SK-N-SH (cell line): Measurements from ENCODE around the gene EEA1. TPM values are rescaled to one million over a fixed set of nuclear protein-coding genes. Genes with fewer than 3 reads are reported as not detected.

Experiments
- CTCF ChIA-PET: fragments of 300-600, 350-600 bp; formaldehyde crosslinking; extraction: SDS; loops from one replicate; lab custom pipeline; 2021; lab: Yijun Ruan, JAX
- POLR2A ChIA-PET: fragments of 350-600 bp; sonication (Branson Sonifier 250); formaldehyde crosslinking; extraction: SDS; loops from one replicate; lab custom pipeline; 2020; ENCODE audit warnings: antibody characterized with exemption, inconsistent platforms; lab: Yijun Ruan, JAX
- DNase-seq: peaks from one replicate; pipeline ENCODE4 v3.0.0; 2012
- H2AFZ ChIP-seq: fragments of 200-600 bp; sonication (generic); 2 replicates; pipeline ENCODE4 v1.8.1; 2016; ENCODE audit warnings: antibody characterized with exemption, mild to moderate bottlenecking, low read depth
- H3F3A ChIP-seq: fragments of 200-600 bp; sonication (generic); replicated peaks from 2 replicates; pipeline ENCODE3; 2016; ENCODE audit warnings: antibody characterized with exemption, mild to moderate bottlenecking; ENCODE audit not compliant: insufficient read depth
- H3K27ac ChIP-seq, 2 experiments: fragments of 200-500 bp in 1 of 2; fragments of 200-600 bp in 1 of 2; sonication (Bioruptor generic) in 1 of 2; sonication (generic), shearing (Covaris generic) in 1 of 2; 2 replicates each; pipeline versions ENCODE4 v1.5.1 to v1.6.1; 2014 to 2016; ENCODE audit warnings: low read depth in 2 of 2, inconsistent platforms in 1 of 2, low read length in 1 of 2, mild to moderate bottlenecking in 1 of 2, mixed read lengths in 1 of 2
- H3K27me3 ChIP-seq: fragments of 200-600 bp; sonication (generic), shearing (Covaris generic); 2 replicates; pipeline ENCODE4 v1.6.1; 2016; ENCODE audit warnings: mixed run types; ENCODE audit not compliant: insufficient read depth
- H3K36me3 ChIP-seq, 2 experiments: fragments of 200-500 bp in 1 of 2; fragments of 200-600 bp in 1 of 2; sonication (Bioruptor generic) in 1 of 2; sonication (generic) in 1 of 2; replicated peaks in 1 of 2; 2 replicates each; pipeline versions ENCODE3 to v1.5.1; 2014 to 2016; ENCODE audit warnings: low read length in 1 of 2, mild to moderate bottlenecking in 1 of 2; ENCODE audit not compliant: insufficient read depth in 2 of 2, control insufficient read depth in 1 of 2
- H3K4me1 ChIP-seq, 2 experiments: fragments of 200-500 bp in 1 of 2; fragments of 200-600 bp in 1 of 2; sonication (Bioruptor generic) in 1 of 2; sonication (generic), shearing (Covaris generic) in 1 of 2; 2 replicates each; pipeline versions ENCODE4 v1.5.1 to v1.6.1; 2014 to 2016; ENCODE audit warnings: low read depth in 1 of 2, low read length in 1 of 2, mixed run types in 1 of 2; ENCODE audit not compliant: insufficient read depth in 2 of 2, control insufficient read depth in 1 of 2
- H3K4me2 ChIP-seq: fragments of 200-600 bp; sonication (generic), shearing (Covaris generic); 2 replicates; pipeline ENCODE4 v1.6.1; 2017; ENCODE audit warnings: mixed run types
- H3K4me3 ChIP-seq, 2 experiments: fragments of 200-500 bp in 1 of 2; fragments of 200-600 bp in 1 of 2; sonication (Bioruptor generic) in 1 of 2; sonication (generic), shearing (Covaris generic) in 1 of 2; 2 replicates each; pipeline versions ENCODE4 v1.5.1 to v1.8.1; 2014 to 2016; ENCODE audit warnings: low read depth in 2 of 2, inconsistent platforms in 1 of 2, low read length in 1 of 2, mild to moderate bottlenecking in 1 of 2, mixed read lengths in 1 of 2, moderate library complexity in 1 of 2
- H3K79me2 ChIP-seq: fragments of 200-600 bp; sonication (generic); 2 replicates; pipeline ENCODE4 v1.8.1; 2017; ENCODE audit warnings: mild to moderate bottlenecking; ENCODE audit not compliant: insufficient read depth
- H3K9ac ChIP-seq: fragments of 200-600 bp; sonication (generic); 2 replicates; pipeline ENCODE4 v1.6.1; 2017; ENCODE audit warnings: mixed run types
- H3K9me2 ChIP-seq: fragments of 200-600 bp; sonication (generic); 2 replicates; pipeline ENCODE4 v1.6.1; 2017; ENCODE audit warnings: mixed run types
- H3K9me3 ChIP-seq: fragments of 200-600 bp; sonication (generic); 2 replicates; pipeline ENCODE4 v1.6.1; 2017; ENCODE audit warnings: mixed run types, mild to moderate bottlenecking, moderate library complexity
- H4K20me1 ChIP-seq: fragments of 200-600 bp; sonication (generic); 2 replicates; pipeline ENCODE4 v1.6.1; 2017; ENCODE audit warnings: mild to moderate bottlenecking, mixed run types; ENCODE audit not compliant: insufficient read depth
- EP300 ChIP-seq, 2 experiments: IDR thresholded peaks; 2 replicates each; pipeline versions ENCODE4 v1.4.0 to v1.6.1; 2012; ENCODE audit warnings: borderline replicate concordance in 1 of 2, low read depth in 1 of 2, low read length in 1 of 2
- GATA2 ChIP-seq: sonication (generic); formaldehyde crosslinking; IDR thresholded peaks from 2 replicates; pipeline ENCODE4 v1.5.0; 2020; ENCODE audit warnings: mild to moderate bottlenecking, missing genetic modification reagents
- JUND ChIP-seq: IDR thresholded peaks from 2 replicates; pipeline ENCODE4 v1.4.0; 2012
- NRF1 ChIP-seq: IDR thresholded peaks from 2 replicates; pipeline ENCODE4 v1.6.1; 2012; ENCODE audit warnings: low read depth, mild to moderate bottlenecking, low read length
- SIN3A ChIP-seq: IDR thresholded peaks from 2 replicates; pipeline ENCODE4 v1.6.1; 2012; ENCODE audit warnings: low read depth, mild to moderate bottlenecking, low read length, moderate library complexity, borderline replicate concordance
- SMC3 ChIP-seq: IDR thresholded peaks from 2 replicates; pipeline ENCODE4 v1.6.1; 2012; ENCODE audit warnings: low read depth, low read length, improper control_type of control experiment
- TAF1 ChIP-seq: IDR thresholded peaks from 2 replicates; pipeline ENCODE4 v1.6.1; 2012; ENCODE audit warnings: low read depth, mild to moderate bottlenecking, low read length, moderate library complexity, borderline replicate concordance
- YY1 ChIP-seq: IDR thresholded peaks from 2 replicates; pipeline ENCODE4 v1.4.0; 2012; ENCODE audit warnings: low read depth, mild to moderate bottlenecking
- WGBS: methylation state at CpG from one replicate; pipeline ENCODE4 v1.1.6; 2017; ENCODE audit warnings: low lambda C conversion rate; 5-methylcytosine and 5-hydroxymethylcytosine counted together
- polyA plus RNA-seq, 3 experiments: library from polyadenylated mRNA; depleted of rRNA; stranded (reverse); fragments of >200 nt; gene quantifications; 2 replicates each; pipeline ENCODE4 v1.2.3, GENCODE V29; 2012
- TF ChIP-seq, protein P1 (sequence below): IDR thresholded peaks from 2 replicates; pipeline ENCODE4 v1.6.1; 2012; ENCODE audit warnings: mild to moderate bottlenecking, low read depth, low read length, moderate library complexity
- TF ChIP-seq, protein P2 (sequence below): IDR thresholded peaks from 2 replicates; pipeline ENCODE4 v1.4.0; 2012; ENCODE audit warnings: low read depth
- TF ChIP-seq, protein P3 (sequence below): fragments of 150-350 bp; IDR thresholded peaks from 2 replicates; pipeline ENCODE4 v1.6.1; 2016; ENCODE audit warnings: mild to moderate bottlenecking, low read depth, low read length
- TF ChIP-seq, protein P4 (sequence below): fragments of 150-350 bp; IDR thresholded peaks from 2 replicates; pipeline ENCODE4 v1.6.1; 2017; ENCODE audit warnings: antibody characterized with exemption, low read length, low read depth, borderline replicate concordance
- TF ChIP-seq, protein P5 (sequence below): fragments of 200-600 bp; sonication (generic); IDR thresholded peaks from 2 replicates; pipeline ENCODE4 v1.6.1; 2017; ENCODE audit warnings: antibody characterized with exemption, mild to moderate bottlenecking, moderate library complexity

Gene EEA1
- polyA plus RNA-seq, 1 of the 3 experiments (the other 2 are of a cell fraction): 1.5 TPM

DNA sequence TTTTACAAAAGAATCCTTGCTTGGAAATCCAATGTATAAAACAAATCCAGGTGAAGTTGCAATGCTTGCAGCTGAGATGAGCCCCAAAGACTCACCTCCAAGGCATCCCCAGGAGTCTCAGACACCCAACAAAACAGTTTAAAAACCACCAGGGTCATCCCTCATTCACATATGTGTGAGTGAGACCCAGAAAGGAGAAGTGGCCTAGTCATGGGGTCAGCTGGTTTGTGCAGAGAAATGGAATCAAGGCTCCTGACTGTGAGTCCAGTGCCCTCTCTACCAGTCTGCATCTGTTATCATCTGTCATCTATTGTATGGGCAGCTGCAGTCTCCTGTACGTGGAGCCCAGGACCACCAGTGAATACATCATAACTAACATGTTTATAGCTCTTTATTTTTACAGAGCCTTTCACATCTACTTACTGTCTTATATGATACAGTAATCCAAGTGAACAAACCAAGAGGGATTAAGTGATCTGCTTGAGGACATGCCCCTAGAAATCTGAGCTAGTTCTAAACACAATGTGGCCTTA, 199.3 kb downstream of the EEA1 start (continued):
- TF ChIP-seq, protein P1, sequence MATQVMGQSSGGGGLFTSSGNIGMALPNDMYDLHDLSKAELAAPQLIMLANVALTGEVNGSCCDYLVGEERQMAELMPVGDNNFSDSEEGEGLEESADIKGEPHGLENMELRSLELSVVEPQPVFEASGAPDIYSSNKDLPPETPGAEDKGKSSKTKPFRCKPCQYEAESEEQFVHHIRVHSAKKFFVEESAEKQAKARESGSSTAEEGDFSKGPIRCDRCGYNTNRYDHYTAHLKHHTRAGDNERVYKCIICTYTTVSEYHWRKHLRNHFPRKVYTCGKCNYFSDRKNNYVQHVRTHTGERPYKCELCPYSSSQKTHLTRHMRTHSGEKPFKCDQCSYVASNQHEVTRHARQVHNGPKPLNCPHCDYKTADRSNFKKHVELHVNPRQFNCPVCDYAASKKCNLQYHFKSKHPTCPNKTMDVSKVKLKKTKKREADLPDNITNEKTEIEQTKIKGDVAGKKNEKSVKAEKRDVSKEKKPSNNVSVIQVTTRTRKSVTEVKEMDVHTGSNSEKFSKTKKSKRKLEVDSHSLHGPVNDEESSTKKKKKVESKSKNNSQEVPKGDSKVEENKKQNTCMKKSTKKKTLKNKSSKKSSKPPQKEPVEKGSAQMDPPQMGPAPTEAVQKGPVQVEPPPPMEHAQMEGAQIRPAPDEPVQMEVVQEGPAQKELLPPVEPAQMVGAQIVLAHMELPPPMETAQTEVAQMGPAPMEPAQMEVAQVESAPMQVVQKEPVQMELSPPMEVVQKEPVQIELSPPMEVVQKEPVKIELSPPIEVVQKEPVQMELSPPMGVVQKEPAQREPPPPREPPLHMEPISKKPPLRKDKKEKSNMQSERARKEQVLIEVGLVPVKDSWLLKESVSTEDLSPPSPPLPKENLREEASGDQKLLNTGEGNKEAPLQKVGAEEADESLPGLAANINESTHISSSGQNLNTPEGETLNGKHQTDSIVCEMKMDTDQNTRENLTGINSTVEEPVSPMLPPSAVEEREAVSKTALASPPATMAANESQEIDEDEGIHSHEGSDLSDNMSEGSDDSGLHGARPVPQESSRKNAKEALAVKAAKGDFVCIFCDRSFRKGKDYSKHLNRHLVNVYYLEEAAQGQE: no peak
- TF ChIP-seq, protein P2, sequence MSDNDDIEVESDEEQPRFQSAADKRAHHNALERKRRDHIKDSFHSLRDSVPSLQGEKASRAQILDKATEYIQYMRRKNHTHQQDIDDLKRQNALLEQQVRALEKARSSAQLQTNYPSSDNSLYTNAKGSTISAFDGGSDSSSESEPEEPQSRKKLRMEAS: no peak
- TF ChIP-seq, protein P3, sequence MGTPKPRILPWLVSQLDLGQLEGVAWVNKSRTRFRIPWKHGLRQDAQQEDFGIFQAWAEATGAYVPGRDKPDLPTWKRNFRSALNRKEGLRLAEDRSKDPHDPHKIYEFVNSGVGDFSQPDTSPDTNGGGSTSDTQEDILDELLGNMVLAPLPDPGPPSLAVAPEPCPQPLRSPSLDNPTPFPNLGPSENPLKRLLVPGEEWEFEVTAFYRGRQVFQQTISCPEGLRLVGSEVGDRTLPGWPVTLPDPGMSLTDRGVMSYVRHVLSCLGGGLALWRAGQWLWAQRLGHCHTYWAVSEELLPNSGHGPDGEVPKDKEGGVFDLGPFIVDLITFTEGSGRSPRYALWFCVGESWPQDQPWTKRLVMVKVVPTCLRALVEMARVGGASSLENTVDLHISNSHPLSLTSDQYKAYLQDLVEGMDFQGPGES: no peak
- no peak for TF ChIP-seq SMC3
- no peak for TF ChIP-seq JUND
- no peak for TF ChIP-seq SIN3A
- TF ChIP-seq GATA2 (CRISPR knock-in tag): no peak
- no peak for TF ChIP-seq YY1
- TF ChIP-seq, all 33 proteins: peak for 0

DNA sequence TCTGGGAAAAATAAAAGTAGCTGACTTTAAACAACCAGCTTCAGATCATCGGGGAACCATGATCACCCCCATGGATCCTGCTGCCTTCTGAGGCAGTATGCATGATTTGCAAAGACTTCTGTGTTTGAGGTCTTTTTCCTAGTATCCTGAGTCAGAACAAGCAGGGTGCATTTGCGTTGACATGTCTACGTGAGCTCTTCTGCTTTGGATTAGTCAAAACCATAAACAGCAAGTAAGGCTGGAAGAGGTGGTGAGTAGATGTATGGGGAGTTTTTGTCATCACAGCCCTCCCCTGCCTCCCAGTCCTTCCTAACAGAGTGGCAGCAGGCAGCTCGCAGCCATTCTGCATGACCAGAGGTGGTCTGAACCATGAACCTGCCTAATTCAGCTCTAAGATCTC, 202.2 kb downstream of the EEA1 start:
- no peaks in the 10 kb centered on the region for H3K27me3 ChIP-seq
- H3K9me2 ChIP-seq: no peaks in the 10 kb centered on the region
- no peak for DNase-seq
- H3K9ac ChIP-seq: no peak overlapping the region
- H3K27ac ChIP-seq: no peak overlapping the region
- WGBS: 67% methylated on average over 4 of the region's 4 CpGs
- H3F3A ChIP-seq: no peaks in the 10 kb centered on the region
- no peaks in the 10 kb centered on the region for H3K4me1 ChIP-seq
- H3K4me3 ChIP-seq: no peak overlapping the region
- H3K79me2 ChIP-seq: no peaks in the 10 kb centered on the region
- H3K36me3 ChIP-seq: no peaks in the 10 kb centered on the region
- TF ChIP-seq EP300 (IDR thresholded peaks at IDR 0.05; ENCODE audit: borderline replicate concordance in 1 of 2, low read depth in 1 of 2, low read length in 1 of 2) (no peak), NRF1 (no peak), TAF1 (no peak), GATA2 (CRISPR knock-in tag) (no peak)
- TF ChIP-seq, protein P4, sequence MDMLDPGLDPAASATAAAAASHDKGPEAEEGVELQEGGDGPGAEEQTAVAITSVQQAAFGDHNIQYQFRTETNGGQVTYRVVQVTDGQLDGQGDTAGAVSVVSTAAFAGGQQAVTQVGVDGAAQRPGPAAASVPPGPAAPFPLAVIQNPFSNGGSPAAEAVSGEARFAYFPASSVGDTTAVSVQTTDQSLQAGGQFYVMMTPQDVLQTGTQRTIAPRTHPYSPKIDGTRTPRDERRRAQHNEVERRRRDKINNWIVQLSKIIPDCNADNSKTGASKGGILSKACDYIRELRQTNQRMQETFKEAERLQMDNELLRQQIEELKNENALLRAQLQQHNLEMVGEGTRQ: no peak
- TF ChIP-seq, protein P5, sequence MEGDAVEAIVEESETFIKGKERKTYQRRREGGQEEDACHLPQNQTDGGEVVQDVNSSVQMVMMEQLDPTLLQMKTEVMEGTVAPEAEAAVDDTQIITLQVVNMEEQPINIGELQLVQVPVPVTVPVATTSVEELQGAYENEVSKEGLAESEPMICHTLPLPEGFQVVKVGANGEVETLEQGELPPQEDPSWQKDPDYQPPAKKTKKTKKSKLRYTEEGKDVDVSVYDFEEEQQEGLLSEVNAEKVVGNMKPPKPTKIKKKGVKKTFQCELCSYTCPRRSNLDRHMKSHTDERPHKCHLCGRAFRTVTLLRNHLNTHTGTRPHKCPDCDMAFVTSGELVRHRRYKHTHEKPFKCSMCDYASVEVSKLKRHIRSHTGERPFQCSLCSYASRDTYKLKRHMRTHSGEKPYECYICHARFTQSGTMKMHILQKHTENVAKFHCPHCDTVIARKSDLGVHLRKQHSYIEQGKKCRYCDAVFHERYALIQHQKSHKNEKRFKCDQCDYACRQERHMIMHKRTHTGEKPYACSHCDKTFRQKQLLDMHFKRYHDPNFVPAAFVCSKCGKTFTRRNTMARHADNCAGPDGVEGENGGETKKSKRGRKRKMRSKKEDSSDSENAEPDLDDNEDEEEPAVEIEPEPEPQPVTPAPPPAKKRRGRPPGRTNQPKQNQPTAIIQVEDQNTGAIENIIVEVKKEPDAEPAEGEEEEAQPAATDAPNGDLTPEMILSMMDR: no peak
- POLR2A ChIA-PET: interaction anchor here (0.6 kb wide), 1 partner anchor 232 kb away, joined by 3 read pairs; no protein-coding TSS in a partner anchor
- CTCF ChIA-PET: interaction anchor here (0.7 to 1.1 kb wide), 3 partner anchors 12 to 164 kb away, joined by 3 to 4 read pairs (median 3); no protein-coding TSS in a partner anchor
- H3K9me3 ChIP-seq: no peaks in the 10 kb centered on the region
- no peak overlapping the region for H3K4me2 ChIP-seq
- H4K20me1 ChIP-seq: no peaks in the 10 kb centered on the region
- H2AFZ ChIP-seq: no peak overlapping the region
